GM18868 (cell line): ENCODE measurements around the gene VIPR2.
"Not testable (repeated sequence)": the region's sequence is repeated elsewhere in the genome, so short reads cannot be mapped to it uniquely, and the experiment has no call there.

ENCODE experiments used
- ATAC-seq: cut with Tn5 transposase; IDR thresholded peaks from one replicate; pipeline ENCODE4 v1.9.1; 2021; ENCODE audit warnings: mild to moderate bottlenecking, moderate library complexity; ENCODE audit not compliant: unreplicated experiment

VIPR2 gene

GRCh38 chr7:159094023-159094740, 50.5 kb downstream of the VIPR2 start:
- no peak for ATAC-seq

DNA sequence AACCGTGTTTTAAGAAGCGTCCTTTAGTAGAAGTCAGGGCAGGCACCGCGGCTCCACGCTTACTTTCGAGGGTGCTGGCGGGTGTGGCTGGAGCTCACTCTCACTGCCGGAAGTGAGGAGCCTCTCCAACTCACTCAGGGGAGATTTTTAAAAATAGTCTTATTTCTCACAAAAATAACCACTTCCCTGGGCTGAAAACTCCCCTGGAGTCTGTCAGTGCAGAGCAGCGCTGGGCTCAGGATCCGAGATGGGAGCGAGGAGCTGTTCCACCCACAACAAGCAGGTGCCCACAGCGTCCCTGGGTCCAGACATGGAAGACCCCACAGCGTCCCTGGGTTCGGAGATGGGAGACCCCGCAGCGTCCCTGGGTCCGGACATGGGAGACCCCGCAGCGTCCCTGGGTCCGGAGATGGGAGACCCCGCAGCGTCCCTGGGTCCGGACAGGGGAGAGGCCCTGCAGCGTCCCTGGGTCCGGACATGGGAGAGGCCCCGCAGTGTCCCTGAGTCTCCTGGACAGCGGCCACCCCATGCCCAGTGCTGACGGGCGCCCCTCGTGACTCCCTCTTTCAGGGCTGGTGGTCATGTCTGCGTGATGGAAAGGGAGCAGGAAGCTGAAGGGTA, 51.2 kb downstream of the VIPR2 start:
- no peak for ATAC-seq

- ATAC-seq = no peak
Observed at GRCh38 chr7:159092701-159093121, 52.0 kb downstream of the VIPR2 start.

- ATAC-seq = no peak
Observed at GRCh38 chr7:159091480-159092475, 52.9 kb downstream of the VIPR2 start.

DNA sequence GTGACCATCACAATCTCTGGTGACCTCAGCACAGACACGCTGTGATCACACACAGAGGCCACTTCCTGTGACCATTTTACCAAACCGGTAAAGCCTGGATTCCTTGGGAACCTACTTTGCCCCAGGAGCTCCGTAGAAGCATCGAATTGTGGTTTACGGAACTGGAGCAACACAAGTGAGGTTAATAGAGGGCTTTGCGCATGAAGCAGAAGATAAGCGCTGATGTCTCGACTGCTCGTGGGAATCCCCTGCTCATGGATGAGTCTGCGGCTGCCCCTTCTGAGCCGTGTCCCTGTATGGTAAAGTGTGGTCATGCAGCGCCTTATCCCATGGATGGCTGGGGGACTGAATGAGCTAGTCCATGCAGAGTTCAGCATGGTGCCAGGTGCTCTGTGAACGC, 53.6 kb downstream of the VIPR2 start:
- ATAC-seq = no peak

- ATAC-seq = no peak
Observed at GRCh38 chr7:159088016-159088865, 56.4 kb downstream of the VIPR2 start.

GRCh38 chr7:159086301-159086925, 58.3 kb downstream of the VIPR2 start:
- ATAC-seq = no peak

GRCh38 chr7:159084069-159084801, 60.4 kb downstream of the VIPR2 start:
- no peak for ATAC-seq

- ATAC-seq = no peak
Observed at GRCh38 chr7:159083698-159084068, 61.0 kb downstream of the VIPR2 start.

DNA sequence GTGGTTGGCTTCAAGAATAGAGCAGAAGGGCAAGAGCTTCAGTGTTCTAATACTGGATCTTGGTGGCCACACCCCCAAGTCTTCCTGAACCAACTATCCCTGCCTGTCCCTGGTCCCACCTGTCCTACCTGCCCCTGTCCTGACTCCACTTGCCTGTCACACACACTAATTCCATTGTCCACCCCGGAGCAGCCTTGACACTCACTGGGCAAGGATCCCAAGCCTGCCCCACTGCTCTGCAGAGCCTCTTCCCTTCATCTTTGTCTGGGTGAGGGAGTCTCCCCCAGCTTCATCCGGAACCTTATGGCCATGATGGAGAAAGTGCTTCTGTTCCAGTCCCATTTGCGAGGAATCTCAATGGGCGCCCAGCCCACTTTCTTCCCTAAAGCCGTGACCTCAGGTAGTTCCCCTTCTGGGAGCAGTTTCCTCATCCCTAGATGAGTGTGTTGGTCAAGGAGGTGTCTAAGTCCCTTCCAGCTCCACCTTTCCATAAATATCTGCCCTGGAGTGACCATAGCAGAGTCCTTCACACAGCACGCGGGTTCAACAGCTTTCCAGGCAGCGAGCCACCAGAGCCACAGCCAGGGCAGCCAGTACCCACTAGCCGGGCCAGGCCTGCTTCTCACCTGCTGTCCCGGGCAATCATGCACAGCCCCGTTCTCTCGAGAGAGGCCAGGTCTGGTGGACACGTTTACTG, 61.5 kb downstream of the VIPR2 start:
- ATAC-seq = no peak

- ATAC-seq = not testable (repeated sequence)
Observed at GRCh38 chr7:159082075-159082474, 62.6 kb downstream of the VIPR2 start.

DNA sequence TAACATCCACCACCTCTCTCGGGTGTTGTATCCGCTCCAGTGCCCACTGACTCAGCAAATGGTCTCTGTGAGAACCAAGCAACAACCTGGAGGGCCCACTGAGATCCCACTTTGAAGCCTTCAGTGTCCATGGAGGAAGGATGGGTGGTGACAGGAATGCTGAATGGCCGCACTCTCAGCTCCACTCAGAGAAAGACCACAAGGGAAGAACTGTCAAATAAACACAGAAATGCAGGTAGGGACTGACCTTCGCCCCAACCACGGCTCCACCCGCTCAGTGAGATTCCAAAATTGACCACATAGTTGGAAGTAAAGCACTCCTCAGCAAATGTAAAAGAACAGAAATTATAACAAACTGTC, 65.8 kb downstream of the VIPR2 start:
- ATAC-seq = no peak

- no peak for ATAC-seq
Observed at GRCh38 chr7:159078193-159078910, 66.3 kb downstream of the VIPR2 start.

GRCh38 chr7:159076333-159076732, 68.3 kb downstream of the VIPR2 start:
- no peak for ATAC-seq

DNA sequence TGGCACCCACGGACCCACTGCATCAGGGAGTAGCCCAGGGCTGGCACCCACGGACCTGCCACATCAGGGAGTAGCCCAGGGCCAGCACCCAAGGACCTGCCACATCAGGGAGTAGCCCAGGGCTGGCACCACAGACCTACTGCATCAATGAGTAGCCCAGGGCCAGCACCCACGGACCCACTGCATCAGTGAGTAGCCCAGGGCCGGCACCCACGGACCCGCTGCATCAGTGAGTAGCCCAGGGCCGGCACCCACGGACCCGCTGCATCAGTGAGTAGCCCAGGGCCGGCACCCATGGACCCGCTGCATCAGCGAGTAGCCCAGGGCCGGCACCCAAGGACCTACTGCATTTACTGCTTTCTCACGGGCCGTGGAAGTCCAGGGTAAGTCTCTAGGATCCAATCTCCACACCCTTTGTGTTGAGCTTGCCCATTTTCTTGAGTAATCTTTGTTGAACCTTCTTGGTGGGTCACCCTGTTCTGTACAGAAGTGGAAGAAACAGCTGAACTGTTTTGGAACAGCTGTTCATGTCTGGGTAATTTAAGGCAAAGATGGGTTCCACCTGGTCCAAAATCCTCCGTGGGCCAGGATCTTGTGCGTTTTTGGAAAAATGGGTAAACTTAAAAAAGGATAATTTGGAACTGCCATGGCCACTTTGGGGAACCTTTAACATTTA, 69.0 kb downstream of the VIPR2 start:
- no peak for ATAC-seq

GRCh38 chr7:159071260-159071659, 73.4 kb downstream of the VIPR2 start:
- no peak for ATAC-seq

GRCh38 chr7:159070431-159071148, 74.1 kb downstream of the VIPR2 start:
- no peak for ATAC-seq
